ENCODE results near the gene LCE2B.
A peak's percentile ranks its signal among the peaks of the same experiment; 100 is the strongest.
"Not testable (repeated sequence)": the region's sequence is repeated elsewhere in the genome, so short reads cannot be mapped to it uniquely, and the experiment has no call there.

The LCE2B gene

GRCh38 chr1:152685823-152686222 lies at the start of gene LCE2B:
LCE2B (plus strand) TSS chr1:152686123; CDS start chr1:152686844, 721 bp downstream.
- DNase-seq (ENCODE audit: low read depth in 2 of 2, low spot score in 1 of 2) = not testable (repeated sequence)

GRCh38 chr1:152640351-152640750 lies 45.6 kb upstream of the LCE2B start:
- DNase-seq (ENCODE audit: low read depth in 2 of 2, low spot score in 1 of 2) = no peak

- DNase-seq (ENCODE audit: low read depth in 2 of 2, low spot score in 1 of 2) = no peak
Observed at GRCh38 chr1:152643945-152644344, 42.0 kb upstream of the LCE2B start.

- DNase-seq (ENCODE audit: low read depth in 2 of 2, low spot score in 1 of 2) = no peak
Observed at GRCh38 chr1:152645146-152645545, 40.8 kb upstream of the LCE2B start.

GRCh38 chr1:152646656-152647055 lies 39.3 kb upstream of the LCE2B start:
- DNase-seq (ENCODE audit: low read depth in 2 of 2, low spot score in 1 of 2) = no peak

GRCh38 chr1:152654110-152654509 lies 31.8 kb upstream of the LCE2B start:
- DNase-seq (ENCODE audit: low read depth in 2 of 2, low spot score in 1 of 2) = peak in 1 of 2 donors; percentile 9

- no peak for DNase-seq (ENCODE audit: low read depth in 2 of 2, low spot score in 1 of 2)
Observed at GRCh38 chr1:152656459-152656858, 29.5 kb upstream of the LCE2B start.

- no peak for DNase-seq (ENCODE audit: low read depth in 2 of 2, low spot score in 1 of 2)
Observed at GRCh38 chr1:152657677-152658076, 28.2 kb upstream of the LCE2B start.

- DNase-seq (ENCODE audit: low read depth in 2 of 2, low spot score in 1 of 2) = no peak
Observed at GRCh38 chr1:152658649-152659048, 27.3 kb upstream of the LCE2B start.

GRCh38 chr1:152663098-152663497 lies 22.8 kb upstream of the LCE2B start, which contains the start of gene LCE2D:
LCE2D (plus strand) TSS chr1:152663380; CDS start chr1:152664106, 726 bp downstream.
- no peak for DNase-seq (ENCODE audit: low read depth in 2 of 2, low spot score in 1 of 2)

GRCh38 chr1:152666171-152666570 lies 19.8 kb upstream of the LCE2B start:
- DNase-seq (ENCODE audit: low read depth in 2 of 2, low spot score in 1 of 2) = not testable (repeated sequence)

- DNase-seq (ENCODE audit: low read depth in 2 of 2, low spot score in 1 of 2) = no peak
Observed at GRCh38 chr1:152667648-152668047, 18.3 kb upstream of the LCE2B start.

- no peak for DNase-seq (ENCODE audit: low read depth in 2 of 2, low spot score in 1 of 2)
Observed at GRCh38 chr1:152673016-152673415, 12.9 kb upstream of the LCE2B start.

GRCh38 chr1:152674983-152675382 lies 10.9 kb upstream of the LCE2B start, which contains the start of gene LCE2C:
LCE2C (plus strand) TSS chr1:152675279; CDS start chr1:152676016, 737 bp downstream.
- DNase-seq (ENCODE audit: low read depth in 2 of 2, low spot score in 1 of 2) = not testable (repeated sequence)

- DNase-seq (ENCODE audit: low read depth in 2 of 2, low spot score in 1 of 2) = no peak
Observed at GRCh38 chr1:152679459-152679858, 6.5 kb upstream of the LCE2B start.

- no peak for DNase-seq (ENCODE audit: low read depth in 2 of 2, low spot score in 1 of 2)
Observed at GRCh38 chr1:152681616-152682015, 4.3 kb upstream of the LCE2B start.

- no peak for DNase-seq (ENCODE audit: low read depth in 2 of 2, low spot score in 1 of 2)
Observed at GRCh38 chr1:152683846-152684245, 2.1 kb upstream of the LCE2B start.

GRCh38 chr1:152697701-152698600 lies 12.0 kb downstream of the LCE2B start, which contains the start of gene LCE2A:
LCE2A (plus strand) TSS chr1:152698345; CDS start chr1:152698902, 557 bp downstream.
- no peak for DNase-seq (ENCODE audit: low read depth in 2 of 2, low spot score in 1 of 2)

GRCh38 chr1:152699746-152700145 lies 13.8 kb downstream of the LCE2B start:
- no peak for DNase-seq (ENCODE audit: low read depth in 2 of 2, low spot score in 1 of 2)

GRCh38 chr1:152707860-152708259 lies 21.9 kb downstream of the LCE2B start, which contains the start of gene LCE4A:
LCE4A (plus strand) TSS chr1:152708160; CDS start chr1:152709076, 916 bp downstream.
- no peak for DNase-seq (ENCODE audit: low read depth in 2 of 2, low spot score in 1 of 2)

GRCh38 chr1:152718238-152718637 lies 32.3 kb downstream of the LCE2B start:
- DNase-seq (ENCODE audit: low read depth in 2 of 2, low spot score in 1 of 2) = no peak

GRCh38 chr1:152725261-152725660 lies 39.3 kb downstream of the LCE2B start:
- no peak for DNase-seq (ENCODE audit: low read depth in 2 of 2, low spot score in 1 of 2)

All from stimulated activated CD8-positive, alpha-beta memory T cell treated with anti-CD3 and anti-CD28 coated beads, Interleukin-4, amount 100 ng/mL, for 4 hours (primary cell).